ENCODE results near the gene TMEFF2. TPM values are rescaled to one million over a fixed set of nuclear protein-coding genes. Genes with fewer than 3 reads are reported as not detected.
"Not testable (repeated sequence)": the region's sequence is repeated elsewhere in the genome, so short reads cannot be mapped to it uniquely, and the experiment has no call there.

The TMEFF2 gene
- total RNA-seq, 1 donor from 2014 or later = not detected

GRCh38 chr2:191927991-191928390 is 266.7 kb downstream of the TMEFF2 start:
- no peak overlapping the region for H3K27ac ChIP-seq
- DNase-seq (ENCODE audit: low spot score in 2 of 2) = no peak

GRCh38 chr2:191927319-191927867 is 267.3 kb downstream of the TMEFF2 start:
- Histone ChIP-seq H3K4me1 (peaks cover 0 to 5% of the 10 kb centered on the region in 2 donors), H3K36me3 (no peaks in the 10 kb centered on the region), H3K27me3 (no peaks in the 10 kb centered on the region), H3K9me3 (no peaks in the 10 kb centered on the region), H3K4me3 (no peak overlapping the region), H3K27ac (no peak overlapping the region)
- DNase-seq (ENCODE audit: low spot score in 2 of 2) = peak in 1 of 2 donors; percentile 76
- TF ChIP-seq, protein P1, sequence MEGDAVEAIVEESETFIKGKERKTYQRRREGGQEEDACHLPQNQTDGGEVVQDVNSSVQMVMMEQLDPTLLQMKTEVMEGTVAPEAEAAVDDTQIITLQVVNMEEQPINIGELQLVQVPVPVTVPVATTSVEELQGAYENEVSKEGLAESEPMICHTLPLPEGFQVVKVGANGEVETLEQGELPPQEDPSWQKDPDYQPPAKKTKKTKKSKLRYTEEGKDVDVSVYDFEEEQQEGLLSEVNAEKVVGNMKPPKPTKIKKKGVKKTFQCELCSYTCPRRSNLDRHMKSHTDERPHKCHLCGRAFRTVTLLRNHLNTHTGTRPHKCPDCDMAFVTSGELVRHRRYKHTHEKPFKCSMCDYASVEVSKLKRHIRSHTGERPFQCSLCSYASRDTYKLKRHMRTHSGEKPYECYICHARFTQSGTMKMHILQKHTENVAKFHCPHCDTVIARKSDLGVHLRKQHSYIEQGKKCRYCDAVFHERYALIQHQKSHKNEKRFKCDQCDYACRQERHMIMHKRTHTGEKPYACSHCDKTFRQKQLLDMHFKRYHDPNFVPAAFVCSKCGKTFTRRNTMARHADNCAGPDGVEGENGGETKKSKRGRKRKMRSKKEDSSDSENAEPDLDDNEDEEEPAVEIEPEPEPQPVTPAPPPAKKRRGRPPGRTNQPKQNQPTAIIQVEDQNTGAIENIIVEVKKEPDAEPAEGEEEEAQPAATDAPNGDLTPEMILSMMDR (IDR thresholded peaks at IDR 0.05) = no peak
- intact Hi-C loops (cut with DNase I) = no loop called here

More at GRCh38 chr2:191927991-191928390, 266.7 kb downstream of the TMEFF2 start:
- H3K36me3 ChIP-seq = no peaks in the 10 kb centered on the region
- peaks cover 0 to 5% of the 10 kb centered on the region in 2 donors for H3K4me1 ChIP-seq
- H3K4me3 ChIP-seq = no peak overlapping the region
- TF ChIP-seq, protein P1 (IDR thresholded peaks at IDR 0.05) = no peak
- no peaks in the 10 kb centered on the region for H3K27me3 ChIP-seq
- no peaks in the 10 kb centered on the region for H3K9me3 ChIP-seq
- intact Hi-C loops (cut with DNase I) = no loop called here

GRCh38 chr2:191926671-191927070 is 268.1 kb downstream of the TMEFF2 start:
- Histone ChIP-seq H3K36me3 (no peaks in the 10 kb centered on the region), H3K27me3 (no peaks in the 10 kb centered on the region), H3K9me3 (no peaks in the 10 kb centered on the region), H3K4me1 (peaks cover 0 to 5% of the 10 kb centered on the region in 2 donors), H3K27ac (no peak overlapping the region), H3K4me3 (no peak overlapping the region)
- intact Hi-C loops (cut with DNase I) = no loop called here
- TF ChIP-seq, protein P1 (IDR thresholded peaks at IDR 0.05) = no peak
- DNase-seq (ENCODE audit: low spot score in 2 of 2) = no peak

GRCh38 chr2:191923652-191923997 is 271.1 kb downstream of the TMEFF2 start:
- H3K27me3 ChIP-seq = no peaks in the 10 kb centered on the region
- TF ChIP-seq, protein P1 (IDR thresholded peaks at IDR 0.05) = no peak
- no peak for DNase-seq (ENCODE audit: low spot score in 2 of 2)
- no peaks in the 10 kb centered on the region for H3K9me3 ChIP-seq
- no peaks in the 10 kb centered on the region for H3K36me3 ChIP-seq
- intact Hi-C loops (cut with DNase I) = loop anchor here (5.0 kb wide), 1 partner anchor 76 kb away; the partner anchor contains the start of gene CAVIN2
- H3K27ac ChIP-seq = no peak overlapping the region
- H3K4me1 ChIP-seq = peaks cover 0 to 5% of the 10 kb centered on the region in 2 donors
- no peak overlapping the region for H3K4me3 ChIP-seq

DNA sequence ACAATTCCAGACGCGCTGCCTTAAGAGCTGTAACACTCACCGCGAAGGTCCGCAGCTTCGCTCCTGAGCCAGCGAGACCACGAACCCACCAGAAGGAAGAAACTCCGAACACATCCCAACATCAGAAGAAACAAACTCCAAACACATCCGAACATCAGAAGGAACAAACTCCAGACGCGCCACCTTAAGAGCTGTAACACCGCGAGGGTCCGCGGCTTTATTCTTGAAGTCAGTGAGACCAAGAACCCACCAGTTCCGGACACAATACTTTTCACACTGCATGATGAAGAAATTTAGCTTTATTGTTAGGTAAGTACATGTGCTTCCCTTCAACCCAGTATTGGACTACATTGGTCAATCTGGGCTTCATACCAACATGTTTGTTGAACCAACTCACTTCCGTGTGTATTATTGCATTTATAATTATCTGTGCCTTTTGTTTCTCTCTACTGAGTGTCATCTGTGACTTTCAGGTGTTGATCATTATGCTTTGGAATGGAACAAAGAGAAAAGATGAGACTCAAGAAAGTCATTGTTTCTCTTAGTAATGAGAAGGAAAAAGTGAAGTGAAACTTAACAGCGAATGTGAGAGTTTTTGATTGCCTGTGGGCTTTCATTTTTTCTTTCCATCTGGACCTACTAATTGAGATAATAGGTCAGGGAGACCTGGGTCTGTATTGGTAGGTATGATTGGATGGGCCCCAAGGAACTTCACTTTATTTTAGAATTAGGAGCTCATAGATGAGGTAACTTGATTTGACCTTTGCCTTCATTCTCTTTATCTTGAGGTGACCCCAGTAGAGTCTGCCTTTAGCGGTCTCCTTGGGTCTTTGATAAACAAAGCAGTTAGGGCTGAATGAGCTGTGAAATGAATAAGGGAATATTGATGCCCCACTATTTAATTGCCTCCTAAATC is 271.7 kb downstream of the TMEFF2 start:
- Histone ChIP-seq H3K9me3 (no peaks in the 10 kb centered on the region), H3K36me3 (no peaks in the 10 kb centered on the region), H3K27me3 (no peaks in the 10 kb centered on the region), H3K4me1 (peaks cover 0 to 2% of the 10 kb centered on the region in 2 donors), H3K4me3 (no peak overlapping the region), H3K27ac (no peak overlapping the region)
- intact Hi-C loops (cut with DNase I) = loop anchor here (5.0 kb wide), 1 partner anchor 76 kb away; the partner anchor contains the start of gene CAVIN2
- TF ChIP-seq, protein P1 (IDR thresholded peaks at IDR 0.05) = no peak
- DNase-seq (ENCODE audit: low spot score in 2 of 2) = no peak

DNA sequence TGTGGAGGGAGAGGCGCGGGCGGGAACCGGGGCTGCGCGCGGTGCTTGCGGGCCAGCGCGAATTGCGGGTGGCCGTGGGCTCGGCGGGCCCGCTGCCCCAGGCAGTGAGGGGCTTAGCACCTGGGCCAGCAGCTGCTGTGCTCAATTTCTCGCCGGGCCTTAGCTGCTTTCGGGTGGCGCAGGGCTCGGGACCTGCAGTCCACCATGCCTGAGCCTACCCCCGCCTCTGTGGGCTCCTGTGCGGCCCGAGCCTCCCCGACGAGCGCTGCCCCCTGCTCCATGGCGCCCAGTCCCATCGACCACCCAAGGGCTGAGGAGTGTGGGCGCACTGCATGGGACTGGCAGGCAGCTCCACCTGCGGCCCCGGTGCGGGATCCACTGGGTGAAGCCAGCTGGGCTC is 273.1 kb downstream of the TMEFF2 start:
- not testable (repeated sequence) for H3K27me3 ChIP-seq; H3K4me1 ChIP-seq; H3K4me3 ChIP-seq; DNase-seq (ENCODE audit: low spot score in 2 of 2); H3K36me3 ChIP-seq; H3K27ac ChIP-seq; H3K9me3 ChIP-seq
- intact Hi-C loops (cut with DNase I) = loop anchor here (5.0 kb wide), 1 partner anchor 74 kb away; the partner anchor contains the start of gene CAVIN2
